ENCODE measurements around the gene CXCR6.

CXCR6 gene

DNA sequence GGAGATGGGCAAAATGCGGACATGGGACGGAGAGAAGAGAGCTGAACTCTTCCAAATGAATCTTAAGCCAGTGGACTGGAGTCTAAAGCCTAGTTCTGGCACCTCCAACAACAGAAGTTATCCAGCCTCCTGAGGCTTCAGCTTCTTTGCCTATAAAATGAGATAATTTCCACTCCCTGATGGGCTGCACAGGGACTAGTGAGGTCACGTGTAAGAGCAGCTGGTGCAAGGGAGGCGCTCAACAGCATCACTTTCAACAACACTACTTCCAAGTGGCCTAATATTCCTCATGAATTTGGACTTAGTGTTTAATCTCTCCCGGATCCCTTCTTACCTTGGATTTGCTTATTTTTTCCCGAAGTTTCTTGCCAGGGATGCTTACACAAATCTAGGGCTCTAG is 8.7 kb downstream of the CXCR6 start:
- H3K4me3 ChIP-seq (ENCODE audit: low read depth, low read length): no peak overlapping the region
- TF ChIP-seq, protein P1, sequence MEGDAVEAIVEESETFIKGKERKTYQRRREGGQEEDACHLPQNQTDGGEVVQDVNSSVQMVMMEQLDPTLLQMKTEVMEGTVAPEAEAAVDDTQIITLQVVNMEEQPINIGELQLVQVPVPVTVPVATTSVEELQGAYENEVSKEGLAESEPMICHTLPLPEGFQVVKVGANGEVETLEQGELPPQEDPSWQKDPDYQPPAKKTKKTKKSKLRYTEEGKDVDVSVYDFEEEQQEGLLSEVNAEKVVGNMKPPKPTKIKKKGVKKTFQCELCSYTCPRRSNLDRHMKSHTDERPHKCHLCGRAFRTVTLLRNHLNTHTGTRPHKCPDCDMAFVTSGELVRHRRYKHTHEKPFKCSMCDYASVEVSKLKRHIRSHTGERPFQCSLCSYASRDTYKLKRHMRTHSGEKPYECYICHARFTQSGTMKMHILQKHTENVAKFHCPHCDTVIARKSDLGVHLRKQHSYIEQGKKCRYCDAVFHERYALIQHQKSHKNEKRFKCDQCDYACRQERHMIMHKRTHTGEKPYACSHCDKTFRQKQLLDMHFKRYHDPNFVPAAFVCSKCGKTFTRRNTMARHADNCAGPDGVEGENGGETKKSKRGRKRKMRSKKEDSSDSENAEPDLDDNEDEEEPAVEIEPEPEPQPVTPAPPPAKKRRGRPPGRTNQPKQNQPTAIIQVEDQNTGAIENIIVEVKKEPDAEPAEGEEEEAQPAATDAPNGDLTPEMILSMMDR (IDR thresholded peaks at IDR 0.05; ENCODE audit: low read depth, low read length, missing control alignments): no peak
- no peak for DNase-seq (ENCODE audit: low read depth)

DNA sequence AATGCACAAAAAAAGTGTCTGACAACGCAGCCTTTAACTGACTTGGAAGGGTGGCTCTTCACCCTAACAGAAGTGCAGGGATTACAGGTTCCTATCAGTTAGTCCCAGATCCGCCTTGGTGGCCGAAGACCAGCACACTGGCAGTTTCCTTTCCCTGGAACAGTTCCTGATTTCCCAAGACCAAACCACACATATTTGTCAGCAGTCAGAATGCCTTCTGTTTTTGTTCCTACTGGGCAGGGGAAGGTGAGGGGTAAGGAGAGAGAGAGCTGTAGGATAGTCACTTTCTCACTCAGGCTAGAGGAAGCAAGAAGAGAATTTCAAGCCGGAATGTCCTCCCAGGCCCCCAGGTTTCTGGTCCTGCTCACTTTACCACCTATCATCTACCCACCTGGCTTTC is 9.2 kb downstream of the CXCR6 start:
- TF ChIP-seq, protein P1 (IDR thresholded peaks at IDR 0.05; ENCODE audit: low read depth, low read length, missing control alignments): no peak
- no peak overlapping the region for H3K4me3 ChIP-seq (ENCODE audit: low read depth, low read length)
- DNase-seq (ENCODE audit: low read depth): no peak

DNA sequence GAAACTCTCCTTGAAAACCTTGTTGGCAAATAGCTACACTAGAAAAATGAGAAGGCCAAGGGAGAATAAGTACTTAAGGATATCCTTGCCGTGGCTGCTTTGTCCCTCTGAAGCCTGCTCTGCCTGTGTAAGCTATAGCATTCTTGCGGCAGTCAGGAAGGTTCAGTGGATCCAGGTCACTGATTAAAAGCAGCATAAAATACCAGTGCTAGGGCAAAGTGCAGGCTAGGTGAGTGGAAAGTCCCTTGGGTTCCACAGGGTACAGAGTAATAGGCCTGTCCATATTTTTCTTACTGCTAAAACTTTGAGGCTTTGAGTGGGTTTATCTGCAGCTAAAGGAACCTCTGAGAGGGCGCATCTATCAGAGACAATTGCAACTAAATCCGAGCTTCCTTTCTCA is 10.3 kb downstream of the CXCR6 start:
- TF ChIP-seq, protein P1 (IDR thresholded peaks at IDR 0.05; ENCODE audit: low read depth, low read length, missing control alignments): no peak
- DNase-seq (ENCODE audit: low read depth): no peak
- H3K4me3 ChIP-seq (ENCODE audit: low read depth, low read length): no peak overlapping the region

DNA sequence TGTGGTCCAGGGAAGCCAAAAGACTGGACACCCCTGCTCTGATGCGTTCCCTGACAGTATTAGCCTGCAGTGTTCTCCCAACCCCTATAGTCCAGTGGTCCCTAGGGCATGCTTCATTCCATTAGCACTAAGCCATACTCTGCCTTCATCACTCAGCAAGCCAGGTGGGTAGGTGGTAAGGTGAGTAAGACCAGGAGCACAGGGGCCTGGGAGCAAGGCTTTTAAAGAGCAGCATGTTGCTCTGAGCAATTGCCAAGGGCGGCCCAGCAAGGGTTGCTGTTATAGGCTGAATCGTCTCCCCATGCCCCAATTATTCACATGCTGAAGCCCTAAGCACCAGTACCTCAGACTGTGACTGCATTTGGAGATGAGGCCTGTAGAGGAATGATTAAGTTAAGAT is 11.0 kb downstream of the CXCR6 start:
- no peak for DNase-seq (ENCODE audit: low read depth)
- TF ChIP-seq, protein P1 (IDR thresholded peaks at IDR 0.05; ENCODE audit: low read depth, low read length, missing control alignments): no peak
- H3K4me3 ChIP-seq (ENCODE audit: low read depth, low read length): no peak overlapping the region

DNA sequence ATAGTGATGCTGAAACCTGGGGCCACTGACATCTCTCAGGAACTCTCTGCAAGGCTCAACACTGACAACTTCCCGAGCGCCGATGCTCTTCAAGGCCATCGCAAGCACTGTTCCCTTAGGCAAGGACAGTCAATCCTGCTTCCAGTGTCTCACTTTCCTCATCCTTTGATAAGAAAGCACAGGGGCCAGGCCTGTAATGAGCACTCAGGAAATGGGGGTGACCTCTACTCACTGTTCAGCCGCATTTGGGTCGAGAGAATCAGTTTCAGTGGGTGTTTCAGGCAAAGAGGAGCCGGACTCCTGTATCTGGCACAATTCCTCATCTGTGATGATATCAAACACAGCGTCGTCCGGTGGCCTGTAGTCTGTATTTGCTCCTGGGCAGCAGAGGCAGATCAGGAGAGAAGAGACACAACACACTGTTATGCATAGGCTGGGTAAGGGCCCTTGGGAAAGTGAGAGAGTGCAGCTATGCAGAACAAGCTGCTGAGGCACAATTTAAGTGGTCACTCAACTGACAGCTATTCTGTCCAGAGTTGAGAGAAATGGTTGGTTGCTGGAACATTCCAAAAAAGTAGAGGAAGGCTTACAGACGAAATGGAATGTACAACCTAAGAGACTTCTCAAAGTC is 11.9 kb downstream of the CXCR6 start:
- no peak overlapping the region for H3K4me3 ChIP-seq (ENCODE audit: low read depth, low read length)
- no peak for DNase-seq (ENCODE audit: low read depth)
- TF ChIP-seq, protein P1 (IDR thresholded peaks at IDR 0.05; ENCODE audit: low read depth, low read length, missing control alignments): no peak

DNA sequence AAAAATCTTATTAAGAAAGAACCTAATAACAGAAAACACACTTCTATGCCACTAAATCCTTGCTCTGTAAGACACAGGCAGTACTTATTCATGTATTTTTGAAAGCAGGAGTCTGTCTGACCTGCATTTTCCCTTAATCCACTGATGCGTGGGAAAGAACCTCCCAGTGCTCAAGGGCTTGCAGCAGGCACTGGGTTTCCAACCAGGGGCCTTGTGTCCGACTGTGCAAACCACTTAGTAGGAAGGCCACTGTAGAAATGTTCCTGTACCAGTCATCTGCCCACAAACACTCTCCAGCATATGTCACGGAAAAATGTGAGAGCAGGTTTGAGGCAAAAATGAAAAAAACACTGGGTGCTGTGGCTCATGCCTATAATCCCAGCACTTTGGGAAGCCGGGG is 12.4 kb downstream of the CXCR6 start:
- no peak for DNase-seq (ENCODE audit: low read depth)
- no peak overlapping the region for H3K4me3 ChIP-seq (ENCODE audit: low read depth, low read length)
- TF ChIP-seq, protein P1 (IDR thresholded peaks at IDR 0.05; ENCODE audit: low read depth, low read length, missing control alignments): no peak

DNA sequence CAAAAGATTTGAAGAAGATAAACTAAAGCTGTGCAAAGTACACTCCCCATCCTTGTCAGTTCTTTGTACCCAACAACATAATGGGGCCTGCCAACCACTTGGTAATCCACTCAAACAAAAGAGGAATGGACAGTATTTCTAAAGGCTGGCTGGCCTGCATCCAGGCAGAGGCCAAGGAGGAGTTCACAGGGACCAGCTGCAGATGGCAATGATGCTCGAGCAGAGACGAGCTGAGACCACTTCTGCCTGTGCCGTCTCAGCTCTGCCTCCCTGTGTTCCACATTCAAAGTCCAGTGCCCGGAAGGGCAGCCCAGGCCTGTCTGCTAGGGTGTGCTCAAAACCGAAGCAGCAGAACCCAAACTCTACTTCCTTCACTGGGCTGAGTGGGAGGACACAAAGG is 14.3 kb downstream of the CXCR6 start:
- TF ChIP-seq, protein P1 (IDR thresholded peaks at IDR 0.05; ENCODE audit: low read depth, low read length, missing control alignments): no peak

More for the DNA sequence above, 14.3 kb downstream of the CXCR6 start:
- H3K4me3 ChIP-seq (ENCODE audit: low read depth, low read length): no peak overlapping the region
- DNase-seq (ENCODE audit: low read depth): no peak

Data from GM12864 (cell line).